ENCODE results near the gene FBLN2.
"Not testable (repeated sequence)": the region's sequence is repeated elsewhere in the genome, so short reads cannot be mapped to it uniquely, and the experiment has no call there.

FBLN2 gene

DNA sequence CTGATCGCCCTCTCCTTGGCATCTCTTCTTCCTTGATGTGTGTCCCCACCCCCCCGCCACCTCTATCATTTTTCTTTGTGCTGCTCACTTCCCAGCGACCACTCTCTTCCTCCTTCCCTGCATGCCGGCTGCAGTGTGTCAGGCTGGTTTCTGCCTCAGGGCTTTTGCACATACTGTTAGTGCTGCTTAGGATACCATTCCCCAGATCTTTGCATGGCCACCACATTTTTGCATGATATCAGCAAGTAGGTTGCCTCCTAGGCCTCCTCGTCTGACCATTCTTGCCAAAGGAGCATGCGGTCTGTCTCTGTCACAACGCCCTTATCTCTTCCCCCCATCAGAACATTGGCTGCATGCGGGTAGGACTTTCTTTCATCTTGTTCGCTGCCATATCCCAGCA is 12.5 kb downstream of the FBLN2 start:
- H3K4me3 ChIP-seq (replicated peaks in 1 of 2; ENCODE audit: low read depth in 2 of 2, low read length in 2 of 2): no peak overlapping the region
- TF ChIP-seq, protein P1, sequence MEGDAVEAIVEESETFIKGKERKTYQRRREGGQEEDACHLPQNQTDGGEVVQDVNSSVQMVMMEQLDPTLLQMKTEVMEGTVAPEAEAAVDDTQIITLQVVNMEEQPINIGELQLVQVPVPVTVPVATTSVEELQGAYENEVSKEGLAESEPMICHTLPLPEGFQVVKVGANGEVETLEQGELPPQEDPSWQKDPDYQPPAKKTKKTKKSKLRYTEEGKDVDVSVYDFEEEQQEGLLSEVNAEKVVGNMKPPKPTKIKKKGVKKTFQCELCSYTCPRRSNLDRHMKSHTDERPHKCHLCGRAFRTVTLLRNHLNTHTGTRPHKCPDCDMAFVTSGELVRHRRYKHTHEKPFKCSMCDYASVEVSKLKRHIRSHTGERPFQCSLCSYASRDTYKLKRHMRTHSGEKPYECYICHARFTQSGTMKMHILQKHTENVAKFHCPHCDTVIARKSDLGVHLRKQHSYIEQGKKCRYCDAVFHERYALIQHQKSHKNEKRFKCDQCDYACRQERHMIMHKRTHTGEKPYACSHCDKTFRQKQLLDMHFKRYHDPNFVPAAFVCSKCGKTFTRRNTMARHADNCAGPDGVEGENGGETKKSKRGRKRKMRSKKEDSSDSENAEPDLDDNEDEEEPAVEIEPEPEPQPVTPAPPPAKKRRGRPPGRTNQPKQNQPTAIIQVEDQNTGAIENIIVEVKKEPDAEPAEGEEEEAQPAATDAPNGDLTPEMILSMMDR (IDR thresholded peaks at IDR 0.05; ENCODE audit: low read depth, low read length): no peak
- no peak for DNase-seq (ENCODE audit: low read depth in 2 of 2)

DNA sequence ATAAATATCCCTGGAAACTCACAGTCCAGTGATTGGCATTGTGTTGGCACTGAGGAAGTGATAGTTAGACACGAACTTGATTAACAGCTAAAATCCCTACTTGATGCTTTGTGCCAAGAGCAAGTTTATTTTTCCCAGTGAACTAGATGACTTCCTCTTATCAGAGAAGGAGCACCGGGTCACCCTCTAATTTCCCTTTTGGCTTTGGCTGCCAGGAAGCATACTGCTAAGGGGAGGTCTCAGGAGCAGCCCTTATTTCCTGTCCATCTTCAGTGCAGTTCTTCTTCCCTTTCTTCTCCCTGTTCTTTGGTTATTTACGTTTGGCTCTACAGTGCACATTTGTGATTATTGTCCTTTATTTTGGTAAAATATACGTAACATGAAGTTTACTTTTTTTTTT is 13.0 kb downstream of the FBLN2 start:
- TF ChIP-seq, protein P1 (IDR thresholded peaks at IDR 0.05; ENCODE audit: low read depth, low read length): no peak

DNA sequence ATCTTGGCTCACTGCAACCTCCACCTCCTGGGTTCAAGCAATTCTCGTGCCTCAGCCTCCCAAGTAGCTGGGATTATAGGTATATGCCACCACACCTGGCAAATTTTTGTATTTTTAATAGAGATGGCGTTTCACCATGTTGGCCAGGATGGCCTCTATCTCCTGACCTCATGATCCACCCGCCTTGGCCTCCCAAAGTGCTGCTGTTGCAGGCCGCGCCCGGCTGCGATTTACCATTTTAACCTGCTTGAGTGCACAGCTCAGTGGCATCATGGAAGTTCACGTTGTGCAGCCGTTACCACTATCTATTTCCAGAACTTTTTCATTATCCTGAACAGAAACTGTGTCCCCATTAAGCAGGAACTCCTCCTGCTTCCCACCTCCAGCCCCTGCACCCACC is 13.5 kb downstream of the FBLN2 start:
- not testable (repeated sequence) for H3K4me3 ChIP-seq (replicated peaks in 1 of 2; ENCODE audit: low read depth in 2 of 2, low read length in 2 of 2); DNase-seq (ENCODE audit: low read depth in 2 of 2)

More for the DNA sequence above, 13.0 kb downstream of the FBLN2 start:
- no peak for DNase-seq (ENCODE audit: low read depth in 2 of 2)
- no peak overlapping the region for H3K4me3 ChIP-seq (replicated peaks in 1 of 2; ENCODE audit: low read depth in 2 of 2, low read length in 2 of 2)

DNA sequence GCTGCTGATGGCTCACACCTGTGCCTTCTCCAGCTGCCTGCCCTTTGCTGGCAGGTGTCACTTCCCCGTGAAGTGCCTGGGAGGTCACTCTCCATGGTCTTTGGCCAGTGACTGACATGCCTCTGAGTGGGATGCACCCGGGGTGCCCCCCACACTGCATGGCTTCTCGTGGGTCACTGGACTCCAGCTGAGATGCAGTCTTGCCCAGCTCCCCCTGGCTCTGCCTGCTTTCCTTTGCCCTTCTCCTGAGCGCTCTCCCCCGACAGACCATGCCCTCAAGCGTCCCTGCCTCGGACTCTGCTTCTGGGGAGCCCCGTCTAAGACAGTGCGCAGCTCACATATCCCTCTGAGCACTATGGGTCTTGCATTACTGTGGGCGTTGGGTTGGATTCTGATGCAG is 14.4 kb downstream of the FBLN2 start:
- TF ChIP-seq, protein P1 (IDR thresholded peaks at IDR 0.05; ENCODE audit: low read depth, low read length): no peak
- no peak overlapping the region for H3K4me3 ChIP-seq (replicated peaks in 1 of 2; ENCODE audit: low read depth in 2 of 2, low read length in 2 of 2)
- DNase-seq (ENCODE audit: low read depth in 2 of 2): no peak

DNA sequence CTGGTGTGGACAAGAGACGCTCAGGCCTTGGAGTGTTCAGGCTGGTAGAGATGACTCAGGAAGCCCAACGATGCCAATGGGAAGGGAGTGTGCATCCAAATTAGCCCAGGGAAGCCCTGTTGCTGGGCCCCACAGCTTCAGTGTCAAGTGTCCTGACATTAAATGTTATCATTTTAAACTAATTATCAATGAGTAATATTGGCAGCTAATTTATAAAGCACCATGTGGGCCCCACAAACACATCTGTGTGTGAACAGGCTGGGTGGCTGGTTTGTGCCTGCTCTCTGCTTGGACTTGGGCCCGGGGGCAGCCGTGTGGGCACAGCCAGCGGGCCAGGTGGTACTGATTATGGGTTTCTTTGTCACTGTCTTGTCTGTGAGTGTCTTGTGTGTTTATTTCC is 15.0 kb downstream of the FBLN2 start:
- TF ChIP-seq, protein P1 (IDR thresholded peaks at IDR 0.05; ENCODE audit: low read depth, low read length): no peak
- no peak overlapping the region for H3K4me3 ChIP-seq (replicated peaks in 1 of 2; ENCODE audit: low read depth in 2 of 2, low read length in 2 of 2)
- no peak for DNase-seq (ENCODE audit: low read depth in 2 of 2)

DNA sequence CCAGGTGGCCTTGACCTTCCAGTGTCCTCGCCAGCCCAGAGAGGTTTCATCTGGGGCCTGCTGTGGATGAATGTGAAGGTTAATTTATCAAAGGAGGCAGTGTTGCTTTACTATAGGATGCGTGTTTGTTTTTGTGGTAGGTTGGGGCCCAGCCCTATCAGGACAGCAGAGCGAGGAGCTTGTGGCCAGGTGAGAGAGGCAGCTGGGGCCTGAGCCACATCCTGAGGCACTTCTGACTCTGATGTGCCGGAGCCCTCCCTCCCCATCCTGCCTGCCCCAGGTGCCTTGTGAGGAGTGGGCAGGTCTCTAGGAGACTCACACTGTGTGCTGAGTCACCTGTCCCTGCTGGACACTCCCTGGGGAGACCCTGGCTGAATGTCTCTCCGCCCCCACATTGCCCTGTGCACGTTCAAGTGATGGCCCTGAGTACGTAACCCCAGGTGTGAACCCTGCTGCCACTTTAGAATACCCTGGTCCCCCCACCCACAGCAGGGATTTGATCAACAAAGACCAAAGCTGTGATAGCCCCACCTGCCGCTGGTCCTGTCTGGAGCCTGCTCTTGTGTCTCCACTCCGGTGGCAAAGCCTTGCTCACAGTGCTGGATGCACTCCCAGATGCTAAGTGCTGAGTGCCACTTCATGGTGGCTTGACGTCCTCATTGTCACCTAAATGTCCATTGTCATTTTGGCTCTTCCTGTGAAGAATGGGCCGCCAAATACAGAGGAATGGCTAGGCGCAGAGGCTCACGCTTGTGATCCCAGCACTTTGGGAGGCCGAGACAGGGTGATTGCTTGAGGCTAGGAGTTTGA is 16.0 kb downstream of the FBLN2 start:
- TF ChIP-seq, protein P1 (IDR thresholded peaks at IDR 0.05; ENCODE audit: low read depth, low read length): no peak
- no peak overlapping the region for H3K4me3 ChIP-seq (replicated peaks in 1 of 2; ENCODE audit: low read depth in 2 of 2, low read length in 2 of 2)
- no peak for DNase-seq (ENCODE audit: low read depth in 2 of 2)

DNA sequence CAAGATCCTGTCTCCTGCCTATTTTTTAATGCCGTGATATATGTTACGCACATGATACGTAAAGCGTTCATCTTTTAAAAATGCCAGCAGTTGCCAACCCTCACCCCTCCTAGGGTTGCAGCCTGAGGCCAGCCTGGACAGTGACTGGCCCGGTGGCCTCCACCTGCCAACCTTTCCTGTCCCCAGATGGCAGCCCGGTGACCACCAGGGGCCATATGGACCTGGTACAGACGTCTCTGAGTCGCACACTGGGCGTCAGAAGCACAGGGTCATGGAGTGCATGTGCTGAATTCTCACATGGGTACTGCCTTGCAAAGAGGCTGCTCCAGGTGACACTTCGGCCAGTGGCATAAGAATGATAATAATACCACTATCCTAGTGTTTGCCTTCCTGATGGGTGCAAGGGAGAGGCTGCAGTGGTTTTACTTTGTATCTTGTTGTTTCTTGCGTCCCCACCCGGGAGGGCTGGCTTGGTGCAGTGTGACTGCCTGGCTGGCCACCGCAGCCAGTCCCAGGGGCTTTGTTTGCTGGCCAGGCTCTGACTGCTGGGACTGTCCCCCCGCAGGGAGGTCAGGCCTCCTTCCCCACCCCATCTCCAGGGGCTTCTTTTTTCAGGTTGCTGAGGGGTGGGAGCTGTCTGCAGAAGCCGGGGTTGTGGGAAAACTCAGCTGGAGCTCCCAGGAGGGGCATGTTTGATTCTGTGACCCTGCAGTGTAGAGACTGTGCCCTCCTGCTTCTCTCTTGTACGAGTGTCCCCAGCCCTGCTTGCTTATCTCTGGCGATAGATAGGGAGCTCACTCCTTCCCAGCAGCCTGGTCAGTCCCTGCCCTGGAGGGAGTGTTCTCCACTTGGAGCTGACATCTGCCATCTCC is 16.9 kb downstream of the FBLN2 start:
- H3K4me3 ChIP-seq (replicated peaks in 1 of 2; ENCODE audit: low read depth in 2 of 2, low read length in 2 of 2): no peak overlapping the region
- no peak for DNase-seq (ENCODE audit: low read depth in 2 of 2)
- TF ChIP-seq, protein P1 (IDR thresholded peaks at IDR 0.05; ENCODE audit: low read depth, low read length): no peak

Data from cardiac fibroblast (primary cell).